K562 (cell line): ENCODE measurements around the gene HSF5. TPM values are rescaled to one million over a fixed set of nuclear protein-coding genes. Genes with fewer than 3 reads are reported as not detected.

ENCODE experiments used
- ATF3 ChIP-seq, 2 experiments: fragments of 450-650 bp in 1 of 2; sonication (generic) in 1 of 2; formaldehyde crosslinking in 1 of 2; IDR thresholded peaks in 1 of 2; conservative IDR thresholded peaks in 1 of 2; 2 replicates each; pipeline versions ENCODE4 v1.6.1 to v1.8.1; 2016 to 2023; ENCODE audit warnings: mild to moderate bottlenecking in 2 of 2, moderate library complexity in 2 of 2, inconsistent platforms in 1 of 2, missing genetic modification reagents in 1 of 2
- E2F4 ChIP-seq: sonication (generic); formaldehyde crosslinking; IDR thresholded peaks from 2 replicates; pipeline ENCODE4 v1.8.0; 2022; ENCODE audit warnings: mild to moderate bottlenecking, low read depth, missing genetic modification reagents
- ETS1 ChIP-seq: conservative IDR thresholded peaks from 2 replicates; pipeline ENCODE4 v1.6.1; 2011; ENCODE audit warnings: low read depth, mild to moderate bottlenecking, low read length; ENCODE audit not compliant: control insufficient read depth
- ETV6 ChIP-seq, 3 experiments: fragments of 150-350 bp in 1 of 3; sonication (generic) in 1 of 3; formaldehyde crosslinking in 1 of 3; IDR thresholded peaks; 2 replicates each; pipeline versions ENCODE4 v1.6.1 to v1.8.0; 2014 to 2022; ENCODE audit warnings: borderline replicate concordance in 2 of 3, low read depth in 2 of 3, antibody characterized with exemption in 1 of 3, low read length in 1 of 3, mild to moderate bottlenecking in 1 of 3, missing genetic modification reagents in 1 of 3
- GABPB1 ChIP-seq: sonication (generic); formaldehyde crosslinking; IDR thresholded peaks from 2 replicates; pipeline ENCODE4 v1.8.0; 2022; ENCODE audit warnings: mild to moderate bottlenecking, missing genetic modification reagents
- HCFC1 ChIP-seq: IDR thresholded peaks from 2 replicates; pipeline ENCODE4 v1.6.1; 2012; ENCODE audit warnings: low read depth, low read length, improper control_type of control experiment
- MCM2 ChIP-seq: fragments of 450-650 bp; IDR thresholded peaks from 2 replicates; pipeline ENCODE4 v1.6.1; 2017; ENCODE audit warnings: low read depth, mild to moderate bottlenecking
- MTA1 ChIP-seq: fragments of 450-650 bp; IDR thresholded peaks from 2 replicates; pipeline ENCODE4 v1.6.1; 2017; ENCODE audit warnings: borderline replicate concordance
- NONO ChIP-seq, 2 experiments: fragments of 200-400 bp in 1 of 2; fragments of 450-650 bp in 1 of 2; formaldehyde crosslinking in 1 of 2; IDR thresholded peaks; 2 replicates each; pipeline ENCODE4 v1.6.1; 2017; ENCODE audit warnings: low read depth in 2 of 2, mild to moderate bottlenecking in 2 of 2, moderate library complexity in 2 of 2, low read length in 1 of 2
- RBM17 ChIP-seq: fragments of 200-400 bp; formaldehyde crosslinking; IDR thresholded peaks from 2 replicates; pipeline ENCODE4 v1.6.1; 2017; ENCODE audit warnings: low read depth, mild to moderate bottlenecking, low read length, borderline replicate concordance
- RCOR1 ChIP-seq, 2 experiments: IDR thresholded peaks; 2 replicates each; pipeline ENCODE4 v1.6.1; 2012; ENCODE audit warnings: low read depth in 2 of 2, low read length in 2 of 2, borderline replicate concordance in 1 of 2, improper control_type of control experiment in 1 of 2
- SIN3A ChIP-seq, 2 experiments: fragments of 150-350 bp in 1 of 2; IDR thresholded peaks; 2 replicates each; pipeline ENCODE4 v1.6.1; 2011 to 2016; ENCODE audit warnings: borderline replicate concordance in 2 of 2, low read depth in 2 of 2, low read length in 2 of 2, mild to moderate bottlenecking in 2 of 2, moderate library complexity in 2 of 2; ENCODE audit not compliant: control insufficient read depth in 1 of 2
- SMARCC2 ChIP-seq: fragments of 450-650 bp; IDR thresholded peaks from 2 replicates; pipeline ENCODE4 v1.6.1; 2017; ENCODE audit warnings: antibody characterized with exemption, moderate library complexity, mild to moderate bottlenecking, low read depth
- SP2 ChIP-seq: IDR thresholded peaks from 2 replicates; pipeline ENCODE4 v1.6.1; 2011; ENCODE audit warnings: mild to moderate bottlenecking, low read depth, low read length, moderate library complexity; ENCODE audit not compliant: poor library complexity, severe bottlenecking; ENCODE audit errors: extremely low read depth
- TAF1 ChIP-seq: IDR thresholded peaks from 2 replicates; pipeline ENCODE4 v1.6.1; 2011; ENCODE audit warnings: mild to moderate bottlenecking, low read length, moderate library complexity; ENCODE audit not compliant: insufficient read depth, control insufficient read depth, severe bottlenecking; ENCODE audit errors: extremely low read depth
- TBP ChIP-seq: optimal IDR thresholded peaks from 2 replicates; pipeline ENCODE3; 2011; ENCODE audit warnings: low read depth, low read length, improper control_type of control experiment
- VEZF1 ChIP-seq: fragments of 200-800 bp; sonication (Bioruptor generic); IDR thresholded peaks from 2 replicates; pipeline ENCODE4 v1.6.1; 2017; ENCODE audit warnings: missing genetic modification characterization, missing compliant biosample characterization
- ZNF121 ChIP-seq: sonication (generic); formaldehyde crosslinking; conservative IDR thresholded peaks from 2 replicates; pipeline ENCODE4 v1.8.0; 2022; ENCODE audit warnings: missing genetic modification reagents
- ZNF184 ChIP-seq: sonication (generic); formaldehyde crosslinking; IDR thresholded peaks from 2 replicates; pipeline ENCODE4 v1.5.0; 2020; ENCODE audit warnings: missing genetic modification reagents
- ZNF75A ChIP-seq: fragments of 450-650 bp; formaldehyde crosslinking; IDR thresholded peaks from 2 replicates; pipeline ENCODE4 v1.4.0; 2020; ENCODE audit warnings: mild to moderate bottlenecking
- polyA plus RNA-seq, 8 experiments: library from polyadenylated mRNA; depleted of rRNA in 4 of 8; stranded (reverse) in 5 of 8; unstranded in 3 of 8; fragments of >200 nt; fragmentation: Nextera tagmentation in 2 of 8; fragmentation: Illumina TruSeq in 1 of 8; extraction: Ambion mirVana in 2 of 8; extraction: Trizol in 1 of 8; gene quantifications; 2 replicates each; pipeline versions ENCODE4 v1.2.1 to v1.2.3, GENCODE V29; 2011 to 2014; ENCODE audit warnings: inconsistent platforms in 1 of 8, missing spikeins in 1 of 8
- total RNA-seq, 7 experiments: library from RNA; depleted of rRNA in 6 of 7; stranded (reverse); fragments of >200 nt in 6 of 7; fragmentation: Illumina TruSeq in 2 of 7; extraction: Trizol in 2 of 7; gene quantifications; 2 replicates each; pipeline versions ENCODE4 v1.2.1 to v1.2.3, GENCODE V29; 2011 to 2021; ENCODE audit warnings: low replicate concordance in 1 of 7

Gene HSF5
- total and polyA plus RNA-seq, 9 of the 15 experiments (the other 6 are each of a cell fraction or from before 2014, with no cell fraction given): 0.04 TPM; not detected in 8

DNA sequence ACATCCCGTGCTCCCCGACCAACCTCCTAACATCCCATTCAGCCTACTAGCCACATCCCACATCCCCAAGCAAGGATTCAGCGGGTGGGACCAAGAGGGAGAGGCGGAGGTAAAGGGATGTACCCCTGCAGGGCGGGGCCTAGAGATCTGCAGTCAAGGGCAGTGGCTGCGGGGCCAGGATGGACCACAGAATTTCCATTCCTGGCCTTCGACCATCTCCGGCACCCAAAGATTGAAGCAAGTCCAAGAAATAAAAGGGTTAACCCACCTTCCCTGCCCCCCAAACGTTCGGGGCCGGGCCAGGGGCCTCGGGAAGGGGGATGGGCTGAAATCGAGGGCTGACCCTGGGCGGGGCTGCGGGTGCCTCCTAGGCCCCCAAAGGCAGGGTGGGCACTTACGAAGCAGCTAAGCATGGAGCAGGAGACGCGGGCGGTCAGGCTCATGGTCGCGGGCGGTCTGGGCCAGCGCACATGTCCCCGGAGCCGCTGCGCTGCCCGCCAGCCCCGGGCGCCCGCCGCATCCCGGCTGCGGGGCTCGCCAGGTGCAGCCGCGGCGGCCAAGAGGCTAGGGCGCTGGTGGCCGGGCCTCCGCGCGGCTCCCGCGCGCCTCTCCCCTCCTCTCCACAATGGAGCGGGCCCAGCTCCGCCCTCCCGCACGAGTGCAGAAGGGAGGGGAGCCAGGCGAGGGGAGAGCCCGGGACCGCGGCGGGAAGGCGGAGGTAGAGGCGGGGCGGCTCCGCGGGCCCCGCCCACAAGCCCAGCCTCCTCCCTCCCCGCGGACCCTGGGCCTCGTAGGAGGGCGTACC lies 26.0 kb upstream of the HSF5 start, which contains the start of gene MTMR4 (continued):
- peak in 1 of 2 experiments; percentile 61; a peak in 1 of 4 replicates for TF ChIP-seq SIN3A (IDR thresholded peaks at IDR 0.05; ENCODE audit: borderline replicate concordance in 2 of 2, control insufficient read depth in 1 of 2, low read depth in 2 of 2, low read length in 2 of 2)
- TF ChIP-seq TAF1: peak; percentile 60
- no peak for TF ChIP-seq SP2
- peak; percentile 36; the same call in 1 of the 2 replicates for TF ChIP-seq E2F4 (CRISPR knock-in tag)
- 0 out of 2 replicates have a peak, but pooled peaks have one; percentile 6 for TF ChIP-seq GABPB1 (CRISPR knock-in tag)
- TF ChIP-seq SMARCC2: no peak
- TF ChIP-seq ETV6 (IDR thresholded peaks at IDR 0.05; ENCODE audit: borderline replicate concordance in 1 of 2, low read depth in 2 of 2, low read length in 1 of 2): no peak
- TF ChIP-seq ETV6 (CRISPR knock-in tag; IDR thresholded peaks at IDR 0.05; ENCODE audit: borderline replicate concordance): no peak
- TF ChIP-seq VEZF1 (CRISPR knock-in tag): peak; percentile 88
- TF ChIP-seq ZNF75A (CRISPR knock-in tag): no peak
- no peak for TF ChIP-seq HCFC1
- no peak for TF ChIP-seq ZNF184
- no peak for TF ChIP-seq ZNF121
- TF ChIP-seq TBP: peak; percentile 56
- no peak for TF ChIP-seq MTA1
- TF ChIP-seq ETS1: no peak
- TF ChIP-seq NONO (IDR thresholded peaks at IDR 0.05; ENCODE audit: low read depth in 2 of 2, low read length in 1 of 2): peak in 1 of 2 experiments; percentile 89; a peak in 2 of 4 replicates
- no peak for TF ChIP-seq ATF3 (IDR thresholded peaks at IDR 0.05)
- no peak for TF ChIP-seq ATF3 (CRISPR knock-in tag; conservative IDR thresholded peaks at IDR 0.05)
- TF ChIP-seq RCOR1 (IDR thresholded peaks at IDR 0.05; ENCODE audit: borderline replicate concordance in 1 of 2, low read depth in 2 of 2, low read length in 2 of 2): 0 out of 4 replicates have a peak, but pooled peaks of 1 of the 2 experiments have one; percentile 12
- no peak for TF ChIP-seq MCM2
- no peak for TF ChIP-seq RBM17
